Chondrocyte (in vitro differentiated cells): Measurements from ENCODE around the gene EYS. TPM values are rescaled to one million over a fixed set of nuclear protein-coding genes. Genes with fewer than 3 reads are reported as not detected.
A peak's percentile ranks its signal among the peaks of the same experiment; 100 is the strongest.
"Not testable (repeated sequence)": the region's sequence is repeated elsewhere in the genome, so short reads cannot be mapped to it uniquely, and the experiment has no call there.

Experiments used
- DNase-seq: peaks from one replicate; pipeline ENCODE4 v3.0.0; 2021; ENCODE audit warnings: mixed read lengths, low spot score
- H3K27ac Mint-ChIP-seq: one replicate; pipeline ENCODE4 v1.8.0; 2021; ENCODE audit warnings: mild to moderate bottlenecking, moderate library complexity, mixed read lengths; ENCODE audit not compliant: unreplicated experiment
- H3K27me3 Mint-ChIP-seq: 2 replicates; pipeline ENCODE4 v1.8.0; 2021; ENCODE audit warnings: low read depth, mixed read lengths
- H3K36me3 Mint-ChIP-seq: 2 replicates; pipeline ENCODE4 v1.8.0; 2021; ENCODE audit warnings: low read depth, mixed read lengths
- H3K4me1 Mint-ChIP-seq: 2 replicates; pipeline ENCODE4 v1.8.0; 2021; ENCODE audit warnings: low read depth, mild to moderate bottlenecking, mixed read lengths
- H3K4me3 Mint-ChIP-seq: one replicate; pipeline ENCODE4 v1.8.0; 2021; ENCODE audit warnings: mild to moderate bottlenecking, moderate library complexity, mixed read lengths; ENCODE audit not compliant: unreplicated experiment
- H3K9me3 Mint-ChIP-seq: 2 replicates; pipeline ENCODE4 v1.8.0; 2021; ENCODE audit warnings: low read depth, mixed read lengths
- total RNA-seq: library from RNA; stranded (reverse); gene quantifications from 3 replicates; pipeline ENCODE4 v1.2.1, GENCODE V29; 2021
- TF ChIP-seq, protein P1 (sequence below): fragments of 200-600 bp; sonication (generic); IDR thresholded peaks from 2 replicates; pipeline ENCODE4 v1.5.0; 2021; ENCODE audit warnings: antibody characterized with exemption, mild to moderate bottlenecking, moderate library complexity

Gene EYS
- total RNA-seq, 1 donor from 2014 or later, result not detected

DNA sequence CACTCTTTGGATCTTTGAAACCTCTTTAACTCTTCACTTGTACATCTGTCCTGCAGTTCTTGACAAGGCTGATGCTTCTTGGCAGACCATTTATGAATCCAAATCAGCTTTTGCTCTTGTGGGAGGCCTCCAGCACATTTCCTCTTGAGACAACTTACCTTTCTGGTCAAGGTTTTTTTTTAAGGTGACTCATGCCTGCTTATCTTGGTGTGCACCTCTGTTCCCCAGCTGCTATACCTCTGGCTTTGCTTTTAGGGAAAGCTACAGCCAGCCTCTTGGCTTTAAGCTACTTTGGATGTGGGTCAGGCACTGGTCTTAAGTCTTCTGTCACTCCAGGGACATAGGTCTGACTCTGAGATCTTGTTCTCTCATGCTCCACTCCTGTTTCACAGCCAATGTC, 1965.0 kb downstream of the EYS start:
- Mint-ChIP-seq H3K4me3 (no peak overlapping the region), H3K27ac (no peak overlapping the region), H3K9me3 (peaks cover 14% of the 10 kb centered on the region), H3K4me1 (peaks cover 10% of the 10 kb centered on the region), H3K36me3 (peaks cover 13% of the 10 kb centered on the region), H3K27me3 (no peaks in the 10 kb centered on the region)
- DNase-seq, result no peak
- TF ChIP-seq, protein P1, sequence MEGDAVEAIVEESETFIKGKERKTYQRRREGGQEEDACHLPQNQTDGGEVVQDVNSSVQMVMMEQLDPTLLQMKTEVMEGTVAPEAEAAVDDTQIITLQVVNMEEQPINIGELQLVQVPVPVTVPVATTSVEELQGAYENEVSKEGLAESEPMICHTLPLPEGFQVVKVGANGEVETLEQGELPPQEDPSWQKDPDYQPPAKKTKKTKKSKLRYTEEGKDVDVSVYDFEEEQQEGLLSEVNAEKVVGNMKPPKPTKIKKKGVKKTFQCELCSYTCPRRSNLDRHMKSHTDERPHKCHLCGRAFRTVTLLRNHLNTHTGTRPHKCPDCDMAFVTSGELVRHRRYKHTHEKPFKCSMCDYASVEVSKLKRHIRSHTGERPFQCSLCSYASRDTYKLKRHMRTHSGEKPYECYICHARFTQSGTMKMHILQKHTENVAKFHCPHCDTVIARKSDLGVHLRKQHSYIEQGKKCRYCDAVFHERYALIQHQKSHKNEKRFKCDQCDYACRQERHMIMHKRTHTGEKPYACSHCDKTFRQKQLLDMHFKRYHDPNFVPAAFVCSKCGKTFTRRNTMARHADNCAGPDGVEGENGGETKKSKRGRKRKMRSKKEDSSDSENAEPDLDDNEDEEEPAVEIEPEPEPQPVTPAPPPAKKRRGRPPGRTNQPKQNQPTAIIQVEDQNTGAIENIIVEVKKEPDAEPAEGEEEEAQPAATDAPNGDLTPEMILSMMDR, result no peak

GRCh38 chr6:63740709-63741108, 1966.3 kb downstream of the EYS start:
- no peak for DNase-seq
- H3K27ac Mint-ChIP-seq, result no peak overlapping the region
- H3K4me1 Mint-ChIP-seq, result peaks cover 10% of the 10 kb centered on the region
- TF ChIP-seq, protein P1, result no peak
- peaks cover 4% of the 10 kb centered on the region for H3K9me3 Mint-ChIP-seq
- H3K27me3 Mint-ChIP-seq, result no peaks in the 10 kb centered on the region
- peaks cover 2% of the 10 kb centered on the region for H3K36me3 Mint-ChIP-seq
- no peak overlapping the region for H3K4me3 Mint-ChIP-seq

GRCh38 chr6:63739094-63739687, 1967.8 kb downstream of the EYS start:
- Mint-ChIP-seq H3K27ac (no peak overlapping the region), H3K9me3 (peaks cover 9% of the 10 kb centered on the region), H3K36me3 (peaks cover 4% of the 10 kb centered on the region), H3K4me1 (peaks cover 10% of the 10 kb centered on the region), H3K27me3 (no peaks in the 10 kb centered on the region), H3K4me3 (no peak overlapping the region)
- TF ChIP-seq, protein P1, result no peak
- no peak for DNase-seq

DNA sequence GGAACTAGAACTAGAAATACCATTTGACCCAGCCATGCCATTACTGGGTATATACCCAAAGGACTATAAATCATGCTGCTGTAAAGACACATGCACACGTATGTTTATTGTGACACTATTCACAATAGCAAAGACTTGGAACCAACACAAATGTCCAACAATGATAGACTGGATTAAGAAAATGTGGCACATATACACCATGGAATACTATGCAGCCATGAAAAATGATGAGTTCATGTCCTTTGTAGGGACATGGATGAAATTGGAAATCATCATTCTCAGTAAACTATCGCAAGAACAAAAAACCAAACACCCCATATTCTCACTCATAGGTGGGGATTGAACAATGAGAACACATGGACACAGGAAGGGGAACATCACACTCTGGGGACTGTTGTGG, 1968.8 kb downstream of the EYS start:
- not testable (repeated sequence) for H3K27me3 Mint-ChIP-seq, H3K27ac Mint-ChIP-seq, DNase-seq, H3K9me3 Mint-ChIP-seq, H3K36me3 Mint-ChIP-seq, H3K4me3 Mint-ChIP-seq
- peaks cover 13% of the 10 kb centered on the region for H3K4me1 Mint-ChIP-seq

DNA sequence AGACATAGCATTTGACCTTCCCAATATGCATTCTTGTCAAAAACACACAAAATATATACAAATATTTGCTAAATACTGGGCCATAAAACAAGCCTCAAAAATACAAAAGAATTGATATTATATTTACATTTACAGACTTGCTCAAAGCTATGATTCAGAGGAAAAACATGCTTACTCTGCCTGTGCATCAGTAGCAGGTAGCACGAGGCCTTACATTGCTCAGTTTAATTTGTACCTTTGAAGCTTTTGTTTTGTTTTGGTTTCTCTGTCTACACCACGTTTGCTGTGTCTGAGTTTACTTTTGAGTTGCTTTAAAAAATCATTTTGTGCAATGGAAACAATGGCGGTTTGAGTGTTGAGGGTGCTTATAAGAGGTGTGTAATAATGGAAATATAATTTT, 1972.1 kb downstream of the EYS start:
- Mint-ChIP-seq H3K4me3 (no peak overlapping the region), H3K36me3 (peaks cover 2% of the 10 kb centered on the region), H3K4me1 (peaks cover 21% of the 10 kb centered on the region), H3K27ac (no peak overlapping the region), H3K27me3 (no peaks in the 10 kb centered on the region), H3K9me3 (peaks cover 6% of the 10 kb centered on the region)
- DNase-seq, result no peak
- TF ChIP-seq, protein P1, result no peak

DNA sequence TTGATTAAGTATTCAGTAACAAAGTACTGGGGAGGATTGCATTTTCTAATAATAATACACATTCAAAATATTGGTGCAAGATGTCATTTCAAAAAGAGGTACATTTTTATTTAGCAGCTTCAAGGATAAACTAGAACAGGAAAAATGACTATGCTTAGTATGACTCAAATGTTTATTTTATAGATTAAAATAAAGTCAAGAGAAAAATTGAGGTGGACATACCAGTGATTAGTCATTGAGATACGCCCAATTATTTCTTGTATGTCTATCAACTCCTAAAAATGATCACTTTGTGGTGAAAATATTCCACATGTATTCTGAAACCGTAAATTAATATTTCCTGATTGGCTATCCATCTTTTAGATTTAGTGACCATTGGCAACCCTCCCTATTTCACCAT, 1974.7 kb downstream of the EYS start:
- Mint-ChIP-seq H3K4me3 (no peak overlapping the region), H3K4me1 (peaks cover 24% of the 10 kb centered on the region), H3K27ac (peak overlapping the region; percentile 88), H3K27me3 (no peaks in the 10 kb centered on the region), H3K36me3 (peaks cover 2% of the 10 kb centered on the region), H3K9me3 (peaks cover 6% of the 10 kb centered on the region)
- TF ChIP-seq, protein P1, result no peak
- DNase-seq, result no peak
